HFFc6 (cell line): Measurements from ENCODE around the gene SELENOW. TPM values are rescaled to one million over a fixed set of nuclear protein-coding genes. Genes with fewer than 3 reads are reported as not detected.

ENCODE experiments used
- DNase-seq: peaks from one replicate; pipeline ENCODE4 v3.0.0-alpha.2; 2018
- H3K27ac Mint-ChIP-seq: 2 replicates; pipeline ENCODE4 v1.8.0; 2020; ENCODE audit warnings: mild to moderate bottlenecking, mixed read lengths
- H3K27me3 Mint-ChIP-seq: 2 replicates; pipeline ENCODE4 v1.8.0; 2021; ENCODE audit warnings: mild to moderate bottlenecking, moderate library complexity, mixed read lengths; ENCODE audit not compliant: insufficient read depth
- H3K36me3 Mint-ChIP-seq: 2 replicates; pipeline ENCODE4 v1.8.0; 2021; ENCODE audit warnings: low read depth, mixed read lengths
- H3K4me1 Mint-ChIP-seq: 2 replicates; pipeline ENCODE4 v1.8.0; 2020; ENCODE audit warnings: low read depth, mixed read lengths
- H3K4me3 Mint-ChIP-seq: 2 replicates; pipeline ENCODE4 v1.8.0; 2020; ENCODE audit warnings: mild to moderate bottlenecking, moderate library complexity, mixed read lengths
- H3K9me3 Mint-ChIP-seq: 2 replicates; pipeline ENCODE4 v1.8.0; 2020; ENCODE audit warnings: mild to moderate bottlenecking, mixed read lengths
- total RNA-seq, 6 experiments: library from RNA; stranded (reverse); fragmentation: NEBNext Ultra II Directional; extraction: Animal tissue kit (Norgen Biotek cat#: 25700); gene quantifications; 2 replicates in 1 of 6; 3 replicates in 5 of 6; pipeline ENCODE4 v1.2.3, GENCODE V29; 2021
- TF ChIP-seq, protein P1 (sequence below): fragments of 200-600 bp; sonication (generic); IDR thresholded peaks from 2 replicates; pipeline ENCODE4 v1.5.0; 2021; ENCODE audit warnings: antibody characterized with exemption, mild to moderate bottlenecking

Gene SELENOW
- total RNA-seq, 6 experiments from 2014 or later: 214 to 245 (median 224) TPM

DNA sequence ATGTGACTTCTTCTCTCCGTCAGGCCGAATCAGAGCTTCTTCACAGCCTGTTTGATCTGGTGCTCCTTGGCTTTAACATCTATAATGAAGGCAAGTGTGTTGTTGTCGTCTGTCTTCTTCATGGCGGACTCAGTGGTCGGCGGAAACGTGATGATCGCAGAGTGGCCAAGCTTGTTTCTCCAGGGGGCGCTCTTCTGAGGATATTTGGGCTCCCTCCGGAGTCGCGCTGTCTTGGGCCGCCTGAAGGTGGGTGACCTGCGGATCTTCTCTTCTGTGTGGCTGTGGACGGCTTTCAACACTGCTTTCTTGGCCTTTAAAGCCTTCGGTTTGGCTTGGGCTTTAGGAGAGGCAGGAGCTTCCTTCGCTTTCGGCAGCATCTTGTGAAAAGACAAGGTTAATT lies 16.0 kb downstream of the SELENOW start:
- no peak overlapping the region for H3K4me3 Mint-ChIP-seq
- H3K27me3 Mint-ChIP-seq: peaks cover 8% of the 10 kb centered on the region
- peaks cover 7% of the 10 kb centered on the region; the same call in 1 of the 2 replicates for H3K9me3 Mint-ChIP-seq
- TF ChIP-seq, protein P1, sequence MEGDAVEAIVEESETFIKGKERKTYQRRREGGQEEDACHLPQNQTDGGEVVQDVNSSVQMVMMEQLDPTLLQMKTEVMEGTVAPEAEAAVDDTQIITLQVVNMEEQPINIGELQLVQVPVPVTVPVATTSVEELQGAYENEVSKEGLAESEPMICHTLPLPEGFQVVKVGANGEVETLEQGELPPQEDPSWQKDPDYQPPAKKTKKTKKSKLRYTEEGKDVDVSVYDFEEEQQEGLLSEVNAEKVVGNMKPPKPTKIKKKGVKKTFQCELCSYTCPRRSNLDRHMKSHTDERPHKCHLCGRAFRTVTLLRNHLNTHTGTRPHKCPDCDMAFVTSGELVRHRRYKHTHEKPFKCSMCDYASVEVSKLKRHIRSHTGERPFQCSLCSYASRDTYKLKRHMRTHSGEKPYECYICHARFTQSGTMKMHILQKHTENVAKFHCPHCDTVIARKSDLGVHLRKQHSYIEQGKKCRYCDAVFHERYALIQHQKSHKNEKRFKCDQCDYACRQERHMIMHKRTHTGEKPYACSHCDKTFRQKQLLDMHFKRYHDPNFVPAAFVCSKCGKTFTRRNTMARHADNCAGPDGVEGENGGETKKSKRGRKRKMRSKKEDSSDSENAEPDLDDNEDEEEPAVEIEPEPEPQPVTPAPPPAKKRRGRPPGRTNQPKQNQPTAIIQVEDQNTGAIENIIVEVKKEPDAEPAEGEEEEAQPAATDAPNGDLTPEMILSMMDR: peak; percentile 52
- H3K4me1 Mint-ChIP-seq: no peaks in the 10 kb centered on the region
- no peak for DNase-seq
- no peaks in the 10 kb centered on the region for H3K36me3 Mint-ChIP-seq
- H3K27ac Mint-ChIP-seq: no peak overlapping the region

- Mint-ChIP-seq H3K9me3 (peaks cover 11% of the 10 kb centered on the region; the same call in 1 of the 2 replicates), H3K27ac (no peak overlapping the region), H3K4me1 (no peaks in the 10 kb centered on the region), H3K4me3 (no peak overlapping the region), H3K36me3 (0 out of 2 replicates have a peak, but pooled peaks cover 4% of the 10 kb centered on the region), H3K27me3 (peaks cover 8% of the 10 kb centered on the region)
- DNase-seq: no peak
- TF ChIP-seq, protein P1: no peak
Observed at GRCh38 chr19:47796785-47797184, 18.3 kb downstream of the SELENOW start.

GRCh38 chr19:47797996-47798903 lies 19.7 kb downstream of the SELENOW start:
- Mint-ChIP-seq H3K27me3 (peaks cover 8% of the 10 kb centered on the region), H3K27ac (no peak overlapping the region), H3K4me3 (no peak overlapping the region), H3K9me3 (peaks cover 4% of the 10 kb centered on the region; the same call in 1 of the 2 replicates), H3K4me1 (no peaks in the 10 kb centered on the region), H3K36me3 (0 out of 2 replicates have a peak, but pooled peaks cover 4% of the 10 kb centered on the region)
- DNase-seq: no peak
- TF ChIP-seq, protein P1: no peak

- Mint-ChIP-seq H3K4me3 (no peak overlapping the region), H3K27me3 (peaks cover 8% of the 10 kb centered on the region), H3K27ac (no peak overlapping the region), H3K4me1 (no peaks in the 10 kb centered on the region), H3K36me3 (0 out of 2 replicates have a peak, but pooled peaks cover 4% of the 10 kb centered on the region), H3K9me3 (peaks cover 4% of the 10 kb centered on the region; the same call in 1 of the 2 replicates)
- TF ChIP-seq, protein P1: no peak
- no peak for DNase-seq
Observed at GRCh38 chr19:47798904-47799266, 20.4 kb downstream of the SELENOW start.

- DNase-seq: no peak
- 0 out of 2 replicates have a peak, but pooled peaks cover 4% of the 10 kb centered on the region for H3K36me3 Mint-ChIP-seq
- H3K27me3 Mint-ChIP-seq: peaks cover 19% of the 10 kb centered on the region
- H3K27ac Mint-ChIP-seq: no peak overlapping the region
- TF ChIP-seq, protein P1: no peak
- H3K4me3 Mint-ChIP-seq: no peak overlapping the region
- peaks cover 4% of the 10 kb centered on the region; the same call in 1 of the 2 replicates for H3K9me3 Mint-ChIP-seq
- H3K4me1 Mint-ChIP-seq: no peaks in the 10 kb centered on the region
Observed at GRCh38 chr19:47801270-47801669, 22.8 kb downstream of the SELENOW start.
